Stomach (tissue), 4 donors: ENCODE results near the gene NCK2.

ENCODE experiments used
- EP300 ChIP-seq: sonication (generic); formaldehyde crosslinking; IDR thresholded peaks from one replicate; pipeline ENCODE4 v1.6.1; 2017; ENCODE audit warnings: antibody characterized with exemption
- POLR2A ChIP-seq, 4 donors: fragments of 450-650 bp; IDR thresholded peaks; one replicate each; pipeline ENCODE4 v1.6.1; 2016; ENCODE audit warnings: antibody characterized with exemption in 4 of 4, control low read depth in 2 of 4, mild to moderate bottlenecking in 1 of 4, moderate library complexity in 1 of 4
- POLR2AphosphoS5 ChIP-seq, 3 donors: sonication (generic); formaldehyde crosslinking; IDR thresholded peaks; one replicate each; pipeline ENCODE4 v1.6.1; 2016; ENCODE audit warnings: antibody characterized with exemption in 3 of 3
- TF ChIP-seq, protein P1 (sequence below), 7 experiments: fragments of 450-650 bp in 4 of 7; fragments of 200-600 bp in 3 of 7; sonication (generic) in 3 of 7; IDR thresholded peaks; one replicate each; pipeline ENCODE4 v1.5.1; 2016 to 2019; ENCODE audit warnings: antibody characterized with exemption in 7 of 7, control low read depth in 2 of 7, mild to moderate bottlenecking in 1 of 7

- TF ChIP-seq, protein P1, sequence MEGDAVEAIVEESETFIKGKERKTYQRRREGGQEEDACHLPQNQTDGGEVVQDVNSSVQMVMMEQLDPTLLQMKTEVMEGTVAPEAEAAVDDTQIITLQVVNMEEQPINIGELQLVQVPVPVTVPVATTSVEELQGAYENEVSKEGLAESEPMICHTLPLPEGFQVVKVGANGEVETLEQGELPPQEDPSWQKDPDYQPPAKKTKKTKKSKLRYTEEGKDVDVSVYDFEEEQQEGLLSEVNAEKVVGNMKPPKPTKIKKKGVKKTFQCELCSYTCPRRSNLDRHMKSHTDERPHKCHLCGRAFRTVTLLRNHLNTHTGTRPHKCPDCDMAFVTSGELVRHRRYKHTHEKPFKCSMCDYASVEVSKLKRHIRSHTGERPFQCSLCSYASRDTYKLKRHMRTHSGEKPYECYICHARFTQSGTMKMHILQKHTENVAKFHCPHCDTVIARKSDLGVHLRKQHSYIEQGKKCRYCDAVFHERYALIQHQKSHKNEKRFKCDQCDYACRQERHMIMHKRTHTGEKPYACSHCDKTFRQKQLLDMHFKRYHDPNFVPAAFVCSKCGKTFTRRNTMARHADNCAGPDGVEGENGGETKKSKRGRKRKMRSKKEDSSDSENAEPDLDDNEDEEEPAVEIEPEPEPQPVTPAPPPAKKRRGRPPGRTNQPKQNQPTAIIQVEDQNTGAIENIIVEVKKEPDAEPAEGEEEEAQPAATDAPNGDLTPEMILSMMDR (IDR thresholded peaks at IDR 0.05) = no peak
- TF ChIP-seq POLR2AphosphoS5 (IDR thresholded peaks at IDR 0.05) (no peak), POLR2A (IDR thresholded peaks at IDR 0.05) (no peak), EP300 (no peak)
Measured at GRCh38 chr2:105890111-105890510, 145.4 kb downstream of the NCK2 start.
